ENCODE measurements around the gene TNRC18.

DNA sequence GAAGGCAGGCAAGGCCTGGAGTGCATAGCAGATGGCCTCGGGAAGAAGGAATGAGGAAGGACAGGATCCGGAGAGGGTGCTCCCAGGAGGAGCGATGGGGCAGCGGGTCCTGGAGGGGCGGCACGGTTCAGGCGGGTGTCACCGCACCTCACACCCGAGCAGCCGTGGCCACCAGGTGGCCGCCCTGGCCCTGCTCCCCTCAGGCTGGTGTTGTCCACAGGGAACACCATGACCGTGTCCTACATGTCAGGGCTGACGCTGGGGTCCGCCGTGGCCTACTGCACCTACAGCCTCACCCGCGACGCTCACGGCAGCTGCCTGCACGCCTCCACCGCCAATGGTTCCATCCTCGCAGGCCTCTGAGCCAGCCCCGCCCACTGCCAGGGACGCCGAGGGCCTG lies 121.1 kb downstream of the TNRC18 start:
- TF ChIP-seq, protein P1, sequence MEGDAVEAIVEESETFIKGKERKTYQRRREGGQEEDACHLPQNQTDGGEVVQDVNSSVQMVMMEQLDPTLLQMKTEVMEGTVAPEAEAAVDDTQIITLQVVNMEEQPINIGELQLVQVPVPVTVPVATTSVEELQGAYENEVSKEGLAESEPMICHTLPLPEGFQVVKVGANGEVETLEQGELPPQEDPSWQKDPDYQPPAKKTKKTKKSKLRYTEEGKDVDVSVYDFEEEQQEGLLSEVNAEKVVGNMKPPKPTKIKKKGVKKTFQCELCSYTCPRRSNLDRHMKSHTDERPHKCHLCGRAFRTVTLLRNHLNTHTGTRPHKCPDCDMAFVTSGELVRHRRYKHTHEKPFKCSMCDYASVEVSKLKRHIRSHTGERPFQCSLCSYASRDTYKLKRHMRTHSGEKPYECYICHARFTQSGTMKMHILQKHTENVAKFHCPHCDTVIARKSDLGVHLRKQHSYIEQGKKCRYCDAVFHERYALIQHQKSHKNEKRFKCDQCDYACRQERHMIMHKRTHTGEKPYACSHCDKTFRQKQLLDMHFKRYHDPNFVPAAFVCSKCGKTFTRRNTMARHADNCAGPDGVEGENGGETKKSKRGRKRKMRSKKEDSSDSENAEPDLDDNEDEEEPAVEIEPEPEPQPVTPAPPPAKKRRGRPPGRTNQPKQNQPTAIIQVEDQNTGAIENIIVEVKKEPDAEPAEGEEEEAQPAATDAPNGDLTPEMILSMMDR (IDR thresholded peaks at IDR 0.05), result peak in 1 of 6 experiments; percentile 4
- no peak for TF ChIP-seq POLR2A (IDR thresholded peaks at IDR 0.05)

Data from Peyer's patch (tissue), 4 donors.